Femur (tissue), 1 donor: ENCODE results near the gene APBB2.

Source experiments
- DNase-seq: peaks from one replicate; pipeline ENCODE4 v3.0.0-alpha.2; 2017

Gene APBB2

DNA sequence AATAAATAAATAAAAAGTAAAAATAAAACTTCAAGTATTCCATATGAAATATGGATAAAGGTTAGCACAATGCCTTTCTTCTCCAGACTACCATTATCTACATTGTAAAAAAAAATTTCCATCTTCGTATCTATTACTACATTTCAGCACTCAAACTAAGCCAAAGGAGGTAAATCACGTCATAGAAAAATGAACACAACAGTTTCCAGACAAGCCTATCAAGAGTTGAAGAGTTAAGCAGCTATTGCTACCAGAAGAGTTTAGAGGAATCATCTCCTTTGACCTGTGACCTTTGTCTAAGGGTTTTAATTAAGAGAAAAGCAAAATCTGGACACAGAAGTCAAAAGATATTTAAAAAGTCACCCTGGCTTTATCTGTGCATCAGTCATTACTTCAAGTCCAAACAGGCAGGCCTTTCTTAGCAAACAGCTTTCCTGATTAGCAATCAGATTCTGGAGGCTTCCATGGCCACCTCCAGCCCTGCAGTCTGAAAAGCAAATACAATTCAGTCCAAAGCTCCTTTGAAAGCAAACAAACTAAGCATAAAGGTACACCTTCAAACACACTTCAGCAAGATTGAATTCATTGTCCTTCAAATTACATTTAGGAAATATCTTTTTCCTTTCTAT lies 82.2 kb downstream of the APBB2 start:
- DNase-seq: no peak

DNA sequence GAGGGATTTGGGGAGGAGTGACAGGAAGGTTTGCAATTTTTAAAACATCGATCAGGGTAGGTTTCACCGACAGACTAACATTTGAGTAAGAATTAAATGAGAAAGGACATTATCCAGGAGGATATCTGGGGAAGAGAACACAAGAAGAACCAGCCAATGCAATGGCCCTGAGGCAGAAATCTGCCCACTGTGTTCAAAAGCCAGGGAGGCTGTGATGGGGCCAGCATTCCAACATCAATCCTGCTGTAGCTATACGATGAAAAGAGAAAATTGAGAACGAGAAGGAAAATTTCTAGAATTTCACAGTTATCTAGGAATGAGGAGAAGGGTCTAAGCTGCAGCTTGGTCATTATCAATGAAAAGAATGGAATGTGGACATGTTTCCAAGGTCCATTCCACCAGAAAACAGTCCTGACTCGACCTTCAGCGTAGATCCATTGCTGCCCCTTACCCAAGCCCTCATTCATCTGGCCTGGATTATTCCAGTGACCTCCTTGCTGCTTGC lies 84.4 kb downstream of the APBB2 start:
- no peak for DNase-seq

DNA sequence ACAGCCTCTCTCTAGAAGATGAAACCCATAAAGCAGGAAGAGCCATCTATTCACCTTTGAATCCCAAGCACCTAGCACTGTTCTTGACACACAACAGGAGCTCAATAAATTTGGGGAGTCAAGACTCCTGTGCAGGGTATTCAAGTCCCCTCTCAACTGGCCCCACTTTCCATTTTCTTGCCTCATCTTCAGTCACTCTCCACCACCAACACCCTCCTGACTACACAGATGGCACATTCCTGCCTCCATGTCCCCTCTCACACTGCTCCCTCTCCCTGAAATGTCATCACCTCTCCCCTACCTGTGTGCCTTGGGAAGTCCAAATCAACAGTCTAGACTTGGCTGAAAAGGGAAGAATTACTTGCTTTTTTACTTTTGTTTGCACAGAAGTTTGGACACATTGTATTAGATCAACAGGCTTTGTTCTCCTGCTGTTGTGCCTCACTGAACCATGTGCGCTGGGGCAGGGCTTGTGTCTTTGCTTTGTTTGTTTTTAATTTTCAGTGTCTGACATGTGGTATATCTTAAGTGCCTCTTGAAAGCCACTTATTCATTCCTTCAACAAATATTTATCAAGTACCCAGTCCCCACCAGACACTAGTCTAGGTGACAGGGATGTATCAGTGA lies 85.1 kb downstream of the APBB2 start:
- DNase-seq: no peak

DNA sequence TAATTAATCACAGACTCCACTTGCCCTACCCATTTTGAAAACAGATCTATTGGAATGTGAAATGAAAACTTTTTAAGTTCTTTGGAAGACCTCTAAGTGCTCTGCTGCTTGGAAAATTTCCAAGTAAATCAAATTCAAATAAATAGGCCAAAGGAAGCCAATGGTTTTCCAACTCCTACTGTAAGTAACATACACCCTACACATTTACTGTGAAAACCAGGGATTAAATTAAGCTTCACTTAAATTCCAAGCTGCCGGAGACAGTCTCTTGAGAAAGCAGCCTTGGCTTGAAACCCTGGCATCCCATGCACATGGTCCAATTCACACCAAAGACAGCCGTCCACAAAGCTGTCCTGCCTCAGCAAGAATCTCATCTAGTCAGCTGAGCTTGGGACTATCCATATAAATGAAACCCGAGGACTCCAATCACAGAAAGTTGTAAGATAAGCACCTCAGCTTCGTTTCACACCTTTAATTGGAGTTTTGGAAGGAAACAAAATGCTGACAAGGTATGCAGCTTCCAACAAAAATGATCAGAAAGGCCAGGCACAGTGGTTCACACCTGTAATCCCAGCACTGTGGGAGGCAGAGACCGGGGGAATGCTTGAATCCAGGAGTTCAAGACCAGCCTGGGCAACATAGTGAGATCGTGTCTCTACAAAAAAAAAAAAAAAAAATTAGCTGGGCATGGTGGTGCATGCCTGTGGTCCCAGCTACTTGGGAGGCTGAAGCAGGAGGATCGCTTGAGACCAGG lies 88.6 kb downstream of the APBB2 start:
- DNase-seq: peak; percentile 57

DNA sequence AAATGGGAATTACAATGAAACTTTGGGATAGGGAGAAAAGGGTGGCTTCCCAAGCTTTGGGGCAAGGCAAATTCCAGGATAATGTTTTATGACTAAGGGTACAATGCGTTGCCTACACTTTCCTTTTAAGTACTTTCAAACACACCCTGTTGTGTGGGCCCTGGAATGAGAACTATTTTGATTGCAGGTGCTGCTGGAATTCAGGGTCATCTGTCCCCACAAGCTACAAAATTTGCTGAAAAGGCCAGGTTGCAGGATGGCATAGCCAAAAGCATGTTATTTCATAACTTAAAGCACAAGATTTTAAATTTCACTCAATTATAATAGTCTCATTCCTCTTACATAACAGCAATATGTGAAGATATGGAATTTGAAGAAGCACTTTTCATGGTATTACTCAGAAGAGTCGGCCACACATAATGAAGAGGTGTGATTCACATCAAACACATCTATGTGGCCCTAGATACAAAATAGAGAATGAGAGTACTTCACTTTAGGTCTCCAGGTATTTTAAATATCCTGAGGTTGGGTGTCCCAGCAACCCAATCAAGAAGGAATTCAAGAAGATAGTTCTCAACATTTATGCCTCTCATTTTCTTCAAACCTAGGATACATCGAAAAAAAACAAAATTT lies 89.3 kb downstream of the APBB2 start:
- DNase-seq: no peak

DNA sequence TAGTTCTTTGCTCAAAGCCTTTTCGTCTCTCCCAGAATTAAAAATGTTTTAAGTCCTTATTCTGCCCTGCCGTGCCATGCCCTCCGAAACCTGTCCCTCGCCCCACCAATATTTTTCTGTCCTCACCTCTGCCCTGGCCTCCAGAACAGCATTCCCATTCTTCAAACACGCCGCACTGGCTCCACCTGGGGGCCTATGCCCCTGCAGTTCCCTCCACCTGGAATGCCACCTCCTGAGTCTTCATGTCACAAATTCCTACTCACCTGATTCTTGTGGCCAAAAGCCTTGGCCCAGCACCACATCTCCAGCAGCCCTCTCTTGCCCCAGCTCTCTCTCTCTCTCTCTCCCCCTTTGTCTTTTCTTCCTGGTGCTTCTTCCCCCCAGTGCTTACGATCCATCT lies 91.6 kb downstream of the APBB2 start:
- DNase-seq: no peak

DNA sequence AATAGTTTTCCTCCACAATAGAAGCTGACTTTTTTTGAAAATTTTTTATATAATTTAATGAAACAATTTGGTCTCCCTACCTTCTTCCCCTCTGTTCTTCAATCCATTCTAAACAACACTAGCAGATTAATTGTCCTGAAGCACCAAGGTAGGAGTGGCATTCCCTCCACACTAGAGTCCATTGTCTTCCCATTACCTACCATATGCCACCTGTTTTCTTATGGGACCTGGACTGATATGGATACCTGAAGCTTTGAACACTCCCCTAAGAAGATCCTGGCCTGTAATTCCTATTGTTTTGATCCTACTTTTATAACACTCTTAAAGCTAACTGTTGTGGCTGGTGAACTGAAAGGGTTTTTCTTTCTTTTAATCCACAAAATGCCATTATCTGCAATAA lies 92.0 kb downstream of the APBB2 start:
- DNase-seq: no peak

DNA sequence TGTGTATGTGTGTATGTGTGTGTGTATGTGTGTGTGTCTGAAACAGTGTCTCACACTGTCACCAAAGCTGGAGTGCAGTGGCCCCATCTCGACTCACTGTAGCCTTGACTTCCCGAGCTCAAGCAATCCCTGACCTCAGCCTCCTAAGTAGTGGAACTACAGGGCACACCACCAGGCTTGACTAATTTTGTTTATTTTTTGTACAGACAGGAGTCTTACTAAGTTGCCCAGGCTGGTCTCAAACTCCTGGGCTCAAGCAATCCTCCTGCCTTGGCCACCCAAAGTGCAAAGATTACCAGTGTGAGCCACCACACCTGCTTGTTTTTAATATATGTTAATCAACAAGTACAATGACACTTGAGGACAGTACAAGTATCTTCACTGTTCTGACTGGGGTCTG lies 92.4 kb downstream of the APBB2 start:
- DNase-seq: no peak

DNA sequence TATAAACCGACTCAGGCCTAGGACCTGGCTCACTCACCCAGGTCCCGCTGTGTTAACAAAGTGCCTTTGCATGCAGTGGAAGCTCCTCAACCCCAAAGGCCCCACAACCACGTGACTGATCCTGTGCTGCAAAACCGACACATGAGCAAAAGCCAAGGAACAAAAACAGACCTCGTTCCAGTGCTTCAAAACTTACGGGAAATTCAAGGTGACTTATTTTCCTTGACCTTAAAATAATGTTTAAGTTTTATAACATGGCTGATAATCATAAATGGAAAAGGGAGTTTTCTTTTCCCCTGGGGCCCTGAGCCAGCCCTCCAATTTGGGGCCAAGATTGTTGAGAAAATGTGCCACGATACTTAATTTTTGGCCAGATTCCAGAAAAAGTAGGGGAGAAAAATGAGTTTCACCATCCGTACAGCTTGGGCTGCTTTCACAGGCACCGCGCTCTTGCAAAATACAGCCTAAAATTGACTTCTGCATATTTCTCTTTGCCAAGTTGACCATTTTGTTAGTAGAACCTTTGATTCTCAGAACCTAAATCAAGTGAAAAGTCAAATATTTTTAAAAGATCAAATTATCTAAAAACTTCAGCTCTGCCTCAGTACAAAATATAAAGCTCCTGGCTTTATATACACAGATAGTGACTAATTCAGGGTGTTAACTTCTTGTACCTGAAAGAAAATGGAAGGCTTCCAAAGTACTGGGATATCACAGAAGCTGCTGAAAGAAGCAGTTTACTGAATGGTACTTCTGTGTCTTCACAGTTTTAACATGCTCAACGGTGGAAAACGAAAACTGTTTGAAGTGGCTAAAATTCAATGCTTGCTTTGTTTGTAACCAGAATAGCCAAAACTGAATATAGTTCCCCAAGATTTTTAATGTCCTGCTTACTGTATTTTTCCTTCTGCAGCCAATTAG lies 93.8 kb downstream of the APBB2 start:
- peak; percentile 66 for DNase-seq

DNA sequence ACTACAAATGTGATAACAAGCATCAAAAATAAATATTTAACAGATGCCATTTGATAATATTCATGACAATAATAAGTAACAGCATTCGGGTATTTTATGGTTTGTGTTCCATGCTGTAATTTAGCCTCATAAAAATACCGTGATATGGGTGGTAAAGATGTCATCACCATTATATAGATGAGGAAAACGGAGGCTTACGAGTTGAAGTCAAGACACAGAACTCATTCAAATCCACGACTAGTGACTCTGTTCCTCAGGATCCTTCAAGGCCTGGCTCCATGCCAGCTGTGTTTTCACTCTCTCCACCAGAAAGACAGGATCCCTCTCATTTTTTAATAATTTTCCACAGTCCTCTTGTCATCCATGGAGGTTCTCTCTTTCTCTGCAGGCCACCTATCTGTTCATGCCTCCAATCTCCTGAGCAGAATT lies 94.5 kb downstream of the APBB2 start:
- DNase-seq: no peak

DNA sequence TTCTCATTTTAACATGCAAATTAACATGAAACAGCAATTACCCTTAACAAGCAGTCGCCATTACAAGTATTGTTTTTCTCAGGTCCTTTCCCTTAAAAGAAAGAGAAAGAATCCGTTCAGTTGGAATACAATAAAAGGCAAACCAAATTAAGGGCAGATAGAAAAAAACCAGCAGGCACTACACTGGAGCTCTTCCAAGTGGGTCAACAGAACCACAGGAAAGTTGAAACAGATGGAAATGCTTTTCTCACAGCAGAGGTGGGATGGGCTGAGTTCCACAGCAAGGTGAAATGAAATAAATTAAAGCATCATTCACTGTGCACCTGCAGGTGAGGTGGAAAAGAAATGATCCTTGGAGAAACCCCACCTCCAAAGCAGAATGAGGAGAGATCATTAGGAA lies 102.6 kb downstream of the APBB2 start:
- DNase-seq: no peak

DNA sequence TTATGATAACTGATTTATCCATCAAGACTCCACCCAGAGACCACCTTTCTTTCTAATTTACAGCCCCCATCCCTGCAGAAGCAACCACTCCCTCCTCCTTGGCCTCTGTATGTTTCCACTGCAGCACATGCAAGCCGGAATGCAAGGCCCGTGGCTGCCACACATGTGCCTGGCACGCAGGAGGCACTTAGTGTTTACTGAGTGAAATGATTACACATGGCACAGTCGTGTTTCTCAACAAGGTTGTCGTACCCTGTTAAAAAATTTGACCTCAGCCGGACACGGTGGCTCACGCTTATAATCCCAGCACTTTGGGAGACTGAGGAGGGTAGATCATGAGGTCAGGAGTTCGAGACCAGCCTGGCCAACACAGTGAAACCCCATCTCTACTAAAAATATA lies 104.3 kb downstream of the APBB2 start:
- no peak for DNase-seq

DNA sequence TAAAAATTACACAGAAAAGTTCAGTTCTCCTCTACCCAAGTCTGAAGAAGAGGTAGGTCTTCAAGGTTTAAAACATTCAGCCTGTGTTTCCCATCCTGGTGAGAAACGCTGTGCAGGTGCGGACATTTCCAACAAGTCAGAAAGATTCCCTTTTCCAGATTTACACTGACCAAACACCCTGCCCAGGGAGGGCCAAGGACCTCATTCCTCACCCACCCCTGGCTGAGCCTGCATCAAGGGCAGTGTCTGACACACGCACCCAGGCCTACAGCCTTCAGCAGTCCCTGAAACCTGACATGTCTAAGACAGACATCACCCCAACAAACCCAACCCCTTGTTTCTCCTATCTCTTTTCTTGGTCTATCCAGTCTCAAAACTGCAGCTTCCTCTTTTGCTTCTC lies 105.9 kb downstream of the APBB2 start:
- no peak for DNase-seq

DNA sequence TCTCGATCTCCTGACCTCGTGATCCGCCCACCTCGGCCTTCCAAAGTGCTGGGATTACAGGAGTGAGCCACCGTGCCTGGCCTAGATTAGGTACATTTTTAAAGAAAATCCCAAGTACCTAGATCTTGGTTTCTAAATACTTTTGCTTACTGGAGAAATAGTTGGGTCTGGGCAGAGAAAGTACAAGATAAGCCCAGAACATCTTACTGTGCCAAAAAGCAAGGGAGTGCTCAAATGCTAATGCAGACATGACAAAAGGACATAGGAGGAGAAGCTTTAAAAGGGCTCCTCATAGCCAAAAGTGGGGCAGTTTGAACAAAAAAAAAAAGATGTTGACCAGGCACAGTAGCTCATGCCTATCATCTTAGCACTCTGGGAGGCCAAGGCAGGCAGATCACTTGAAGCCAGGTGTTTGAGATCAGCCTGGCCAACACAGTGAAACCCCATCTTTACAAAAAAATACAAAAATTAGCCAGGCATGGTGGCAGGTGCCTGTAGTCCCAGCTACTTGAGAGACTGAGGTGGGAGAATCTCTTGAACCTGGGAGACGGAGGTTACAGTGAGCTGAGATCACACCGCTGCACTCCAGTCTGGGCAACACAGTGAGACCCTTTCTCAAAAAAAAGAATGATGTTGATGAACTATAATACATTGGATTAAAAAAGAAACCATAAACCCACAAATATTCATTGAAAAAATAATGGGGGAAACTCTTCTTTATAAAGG lies 107.5 kb downstream of the APBB2 start:
- DNase-seq: no peak

DNA sequence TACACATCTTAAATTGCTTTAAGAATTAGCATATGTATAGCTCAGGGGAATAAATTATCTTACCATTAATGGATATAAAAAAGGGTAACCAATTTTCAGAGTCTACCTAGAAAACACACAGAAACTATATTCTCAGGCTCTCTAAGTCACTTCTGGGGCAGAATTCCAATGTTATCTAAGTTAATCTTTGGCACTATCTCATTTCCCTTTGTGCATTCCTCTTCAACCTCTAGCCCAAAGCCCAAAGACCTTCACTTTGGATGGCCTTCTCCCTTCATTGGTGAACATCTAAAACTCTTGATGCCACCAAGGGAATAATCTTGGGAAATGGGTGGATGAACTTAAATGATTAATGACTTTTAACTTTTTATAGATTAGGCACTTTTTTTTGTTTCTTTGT lies 108.3 kb downstream of the APBB2 start:
- no peak for DNase-seq

DNA sequence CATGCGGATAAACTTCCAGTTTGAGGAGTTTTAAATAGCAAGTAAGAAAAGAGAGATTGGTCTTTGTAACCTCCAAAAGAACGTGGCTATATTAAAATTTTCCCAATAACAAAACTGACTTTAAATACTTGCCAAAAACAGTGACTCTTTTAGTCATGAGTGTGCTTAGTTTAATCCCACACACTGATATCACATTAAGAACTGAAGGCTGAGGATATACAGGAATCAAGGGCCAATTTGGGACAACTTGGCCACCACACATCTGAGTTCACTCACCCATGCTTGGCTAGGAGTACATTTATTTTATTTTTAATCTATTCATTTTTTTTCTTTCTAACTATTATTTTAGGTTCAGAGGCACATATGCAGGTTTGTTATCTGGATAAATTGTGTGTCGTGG lies 110.2 kb downstream of the APBB2 start:
- DNase-seq: no peak

DNA sequence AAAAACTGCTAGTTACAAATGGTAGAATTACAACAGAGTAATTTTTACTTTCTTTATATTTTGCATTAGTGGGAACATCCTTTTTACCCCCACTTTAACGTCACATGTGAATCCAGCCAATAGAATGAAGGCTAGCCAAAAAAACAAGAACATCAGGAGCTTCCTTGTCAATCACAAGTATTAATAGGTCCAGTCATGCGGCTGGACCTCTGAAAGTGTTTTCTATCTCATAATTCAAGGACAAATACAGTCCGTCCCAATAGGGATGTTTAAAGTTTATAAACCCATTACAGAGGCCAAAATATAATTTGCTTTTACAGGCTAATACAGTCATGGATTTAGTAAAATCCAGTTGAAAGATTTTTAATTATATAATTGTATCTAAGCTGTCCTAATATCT lies 110.7 kb downstream of the APBB2 start:
- no peak for DNase-seq

DNA sequence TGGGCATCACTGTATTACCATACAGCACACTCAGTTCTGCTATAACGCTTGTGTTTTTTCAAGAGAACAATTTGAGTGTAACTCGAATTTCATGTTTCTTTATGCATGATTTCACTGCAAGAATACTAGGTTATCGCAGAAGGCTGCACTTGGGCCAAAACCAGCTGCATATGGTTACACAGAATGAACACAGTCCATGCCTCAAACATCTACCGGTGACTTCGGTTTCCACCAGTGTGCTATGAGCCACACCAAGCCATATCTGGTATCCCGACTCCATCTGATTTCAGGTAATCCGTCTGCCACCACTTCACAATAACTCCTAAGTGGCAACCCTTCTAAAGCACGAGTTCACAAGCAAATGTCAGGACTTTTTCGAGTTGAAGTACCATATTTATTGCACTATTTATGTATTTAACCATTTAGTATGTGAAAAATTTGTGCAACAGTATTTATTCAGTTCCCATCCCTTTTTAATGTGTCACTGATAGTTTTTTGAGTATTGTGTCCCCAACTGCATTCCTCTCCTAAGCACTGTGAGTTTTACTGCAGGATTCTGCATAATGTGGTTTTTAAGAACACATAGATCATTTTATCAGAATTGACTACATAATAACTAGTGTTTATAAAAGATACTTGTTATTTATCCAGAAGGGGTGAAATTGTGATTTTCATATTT lies 111.8 kb downstream of the APBB2 start:
- DNase-seq: no peak

DNA sequence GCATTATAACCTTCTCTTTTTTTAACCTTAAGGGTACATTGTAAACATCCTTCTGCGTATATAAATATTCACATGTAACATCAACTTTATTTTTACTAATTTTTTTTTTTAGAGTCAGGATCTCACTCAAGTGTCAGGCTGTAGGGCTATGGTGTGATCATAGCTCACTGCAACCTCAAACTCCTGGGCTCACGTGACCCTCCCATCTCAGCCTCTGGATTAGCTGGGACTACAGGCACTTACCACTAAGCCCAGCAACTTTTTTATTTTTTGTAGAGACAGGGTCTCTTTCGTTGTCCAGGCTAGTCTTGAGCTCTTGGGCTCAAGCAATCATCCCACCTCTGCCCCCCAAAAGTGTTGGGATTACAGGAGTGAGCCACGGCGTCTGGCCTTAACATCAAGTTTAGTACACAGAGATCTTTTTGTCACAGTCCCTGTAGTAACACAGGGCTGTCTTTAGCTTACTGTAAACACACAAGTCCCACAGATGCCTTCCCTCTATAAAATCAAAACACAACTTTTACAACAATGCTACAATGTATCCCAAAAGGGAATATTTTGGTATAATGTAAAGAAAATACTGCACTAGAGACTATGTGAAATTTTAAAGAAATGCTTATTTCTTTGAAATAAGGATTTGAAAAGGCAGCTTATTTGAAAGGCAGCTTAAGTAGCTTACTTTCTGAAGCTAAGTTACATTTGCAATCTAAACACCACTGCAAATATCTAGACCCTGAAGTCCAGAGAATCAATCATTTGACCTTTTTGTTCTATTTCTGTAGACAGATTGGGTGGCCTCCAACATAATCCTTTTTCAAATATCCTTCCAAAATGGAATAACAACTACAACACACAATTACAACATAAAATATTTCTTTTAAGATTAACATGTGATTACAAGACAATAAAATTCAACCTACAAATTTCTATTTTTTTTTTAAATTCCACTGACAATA lies 116.0 kb downstream of the APBB2 start:
- no peak for DNase-seq

DNA sequence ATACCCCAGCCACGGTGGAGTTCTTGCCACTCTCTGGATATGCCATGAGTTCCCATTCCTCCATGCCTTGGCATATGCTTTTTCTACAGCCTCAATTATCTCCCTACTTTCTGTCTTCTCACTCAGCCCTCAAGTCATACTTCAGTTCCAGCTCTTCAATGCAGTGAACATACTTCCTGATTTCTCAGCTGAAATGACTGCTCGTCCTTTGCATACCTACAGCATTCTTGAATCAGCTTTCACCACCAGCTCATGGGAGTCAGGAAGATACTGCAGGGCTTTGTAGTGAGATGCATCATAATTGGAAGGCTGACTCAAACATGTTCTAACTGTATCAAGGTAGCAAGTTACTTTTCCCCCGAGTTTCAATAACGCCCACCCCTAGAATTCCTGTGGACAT lies 118.4 kb downstream of the APBB2 start:
- DNase-seq: no peak
